Bronchus fibroblast of lung (primary cell): Measurements from ENCODE around the gene ZNF165. TPM values are rescaled to one million over a fixed set of nuclear protein-coding genes. Genes with fewer than 3 reads are reported as not detected.

Source experiments
- total RNA-seq: library from RNA; depleted of rRNA; stranded (reverse); fragments of >200 nt; gene quantifications from 2 replicates; pipeline ENCODE4 v1.2.3, GENCODE V29; 2015

Gene ZNF165
- total RNA-seq: 0.34 and 0.45 TPM in 2 replicates

DNA sequence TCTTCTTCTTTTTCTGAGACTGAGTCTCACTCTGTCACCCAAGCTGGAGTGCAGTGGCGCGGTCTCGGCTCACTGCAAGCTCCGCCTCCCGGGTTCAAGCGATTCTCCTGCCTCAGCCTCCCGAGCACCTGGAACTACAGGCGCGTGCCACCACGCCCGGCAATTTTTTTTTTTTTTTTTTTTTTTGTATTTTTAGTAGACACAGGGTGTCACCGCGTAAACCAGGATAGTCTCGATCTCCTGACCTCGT is at the start of gene ZNF165:
TSS of gene ZNF165 (plus strand) at position 188 of the 250 bp plus-strand sequence. CDS start 4,913 bp downstream, outside the sequence.

DNA sequence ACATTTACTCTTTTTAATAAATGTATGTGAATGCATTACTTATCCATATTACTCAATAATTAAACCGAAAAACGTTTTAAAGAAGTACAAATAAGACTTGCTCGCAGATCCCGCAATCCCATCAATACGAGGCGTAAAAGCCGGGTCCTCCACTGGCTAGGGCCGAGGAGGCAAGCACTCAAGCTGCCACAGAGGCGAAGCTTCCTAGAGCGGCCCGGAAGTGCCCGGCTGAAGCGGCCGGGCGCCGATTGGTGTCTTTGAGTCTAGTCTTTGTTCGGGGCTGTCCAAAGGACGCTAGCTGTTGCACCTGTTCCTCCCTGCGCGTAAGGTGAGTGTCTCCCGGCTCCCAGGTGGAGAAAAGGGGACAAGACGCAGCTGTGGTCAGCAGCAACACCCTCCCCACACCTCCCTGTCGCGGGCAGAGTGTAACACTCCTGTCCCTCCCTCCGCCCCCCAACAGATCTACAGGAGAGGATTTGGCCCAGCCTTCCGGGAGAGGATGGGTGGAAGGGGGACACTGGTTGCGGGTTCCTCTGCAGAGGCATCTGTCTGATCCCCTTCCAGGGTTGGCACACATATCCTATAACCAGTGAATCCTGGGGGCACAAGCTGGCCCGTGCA is 44.1 kb downstream of the ZNF165 start, which contains the start of gene ZSCAN16:
TSS of gene ZSCAN16 (plus strand) at position 260 of the 621 bp plus-strand sequence. CDS start 835 bp downstream, outside the sequence.

Other genes starting within 250 kb of the ZNF165 start
- not detected in 2 replicates for gene OR2B2, start 168.2 kb upstream of the ZNF165 start, total RNA-seq
- gene OR2B6, start 123.3 kb upstream of the ZNF165 start, total RNA-seq: not detected in 2 replicates
- gene ZSCAN16, start 44.0 kb downstream of the ZNF165 start, total RNA-seq: 1.7 and 1.8 TPM in 2 replicates
- 5.2 and 5.5 TPM in 2 replicates for gene ZKSCAN8, start 61.3 kb downstream of the ZNF165 start, total RNA-seq
- 8.1 and 10.4 TPM in 2 replicates for gene ZSCAN9, start 144.7 kb downstream of the ZNF165 start, total RNA-seq
- 4.0 and 4.5 TPM in 2 replicates for gene ZKSCAN4, start 171.7 kb downstream of the ZNF165 start, total RNA-seq
- 0.89 and 1.3 TPM in 2 replicates for gene NKAPL, start 178.7 kb downstream of the ZNF165 start, total RNA-seq
- 11.0 and 11.9 TPM in 2 replicates for gene ZSCAN26, start 186.6 kb downstream of the ZNF165 start, total RNA-seq
- gene PGBD1, start 201.0 kb downstream of the ZNF165 start, total RNA-seq: 5.9 and 7.1 TPM in 2 replicates